ENCODE data around the gene ZNF346.
"Not testable (repeated sequence)": the region's sequence is repeated elsewhere in the genome, so short reads cannot be mapped to it uniquely, and the experiment has no call there.

ZNF346 gene

GRCh38 chr5:177036443-177036842, 13.9 kb downstream of the ZNF346 start:
- H3K27me3 Mint-ChIP-seq = no peaks in the 10 kb centered on the region
- DNase-seq (no peak), ATAC-seq (no peak)
- H3K4me3 Mint-ChIP-seq = no peak overlapping the region
- peaks cover 0 to 3% of the 10 kb centered on the region in 2 donors for H3K9me3 Mint-ChIP-seq
- H3K4me1 Mint-ChIP-seq = peaks cover 23% of the 10 kb centered on the region
- no peak overlapping the region for H3K27ac Mint-ChIP-seq

GRCh38 chr5:177036921-177037320, 14.4 kb downstream of the ZNF346 start:
- Mint-ChIP-seq H3K27ac (no peak overlapping the region), H3K4me1 (peaks cover 23% of the 10 kb centered on the region), H3K27me3 (no peaks in the 10 kb centered on the region), H3K9me3 (no peaks in the 10 kb centered on the region), H3K4me3 (no peak overlapping the region)
- ATAC-seq (no peak), DNase-seq (no peak)

DNA sequence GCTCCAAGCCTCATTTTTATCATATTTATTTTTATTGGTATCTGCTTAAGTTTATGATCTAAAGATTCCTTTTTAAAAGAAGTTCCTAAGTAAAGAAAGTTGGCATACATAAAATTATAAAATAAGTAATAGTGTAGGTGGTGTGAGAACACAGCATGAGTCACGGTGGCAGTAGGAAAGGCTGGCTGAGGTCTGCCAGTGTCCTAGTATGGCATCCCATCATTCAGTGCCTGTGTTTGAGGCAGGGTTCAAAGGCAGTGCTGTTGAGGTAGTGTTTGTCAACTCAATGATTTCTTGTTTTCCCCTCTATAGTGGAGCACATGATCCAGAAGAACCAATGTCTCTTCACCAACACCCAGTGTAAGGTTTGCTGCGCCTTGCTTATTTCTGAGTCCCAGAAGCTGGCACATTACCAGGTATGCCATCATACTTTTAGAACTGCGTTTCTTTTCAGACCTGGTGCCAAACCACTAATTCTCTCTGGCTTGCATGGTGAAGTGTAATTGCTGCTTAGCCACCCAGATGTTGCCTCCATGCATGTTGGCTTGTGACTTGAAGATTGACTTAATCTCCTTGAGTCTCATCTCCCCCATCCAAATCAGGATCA, 18.4 kb downstream of the ZNF346 start:
- Mint-ChIP-seq H3K27ac (no peak overlapping the region), H3K9me3 (no peaks in the 10 kb centered on the region), H3K4me1 (peaks cover 8% of the 10 kb centered on the region), H3K4me3 (no peak overlapping the region), H3K27me3 (no peaks in the 10 kb centered on the region)
- DNase-seq (no peak), ATAC-seq (no peak)

GRCh38 chr5:177041936-177042335, 19.4 kb downstream of the ZNF346 start:
- Mint-ChIP-seq H3K27ac (peak overlapping the region in 1 of 2 donors; percentile 28), H3K4me3 (no peak overlapping the region), H3K9me3 (no peaks in the 10 kb centered on the region), H3K27me3 (no peaks in the 10 kb centered on the region), H3K4me1 (no peaks in the 10 kb centered on the region)
- DNase-seq = no peak
- no peak for ATAC-seq

DNA sequence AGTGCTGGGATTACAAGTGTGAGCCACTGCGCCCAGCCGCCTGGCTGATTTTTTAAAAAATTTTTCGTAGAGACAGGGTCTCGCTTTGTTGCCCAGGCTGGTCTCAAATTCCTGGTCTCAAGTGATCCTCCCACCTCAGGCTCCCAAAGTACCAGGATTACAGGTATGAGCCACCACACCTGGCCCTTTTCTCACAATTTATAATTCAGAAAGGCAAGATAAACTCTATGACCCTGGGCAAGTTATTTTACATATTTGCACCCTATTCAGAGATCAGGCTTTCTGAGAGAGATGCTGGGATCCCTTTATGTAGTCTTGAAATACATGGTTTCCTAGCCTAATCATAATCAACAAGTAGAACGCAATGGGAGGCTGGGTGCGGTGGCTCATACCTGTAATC, 20.6 kb downstream of the ZNF346 start:
- Mint-ChIP-seq H3K27ac (no peak overlapping the region), H3K4me3 (no peak overlapping the region)

GRCh38 chr5:177043958-177044357, 21.5 kb downstream of the ZNF346 start:
- ATAC-seq (no peak), DNase-seq (no peak)
- Mint-ChIP-seq H3K9me3 (no peaks in the 10 kb centered on the region), H3K27me3 (no peaks in the 10 kb centered on the region), H3K27ac (peak overlapping the region in 1 of 2 donors; percentile 80), H3K4me3 (no peak overlapping the region), H3K4me1 (no peaks in the 10 kb centered on the region)

More for the DNA sequence above, 20.6 kb downstream of the ZNF346 start:
- DNase-seq = no peak
- ATAC-seq = no peak
- H3K9me3 Mint-ChIP-seq = no peaks in the 10 kb centered on the region
- H3K27me3 Mint-ChIP-seq = no peaks in the 10 kb centered on the region
- H3K4me1 Mint-ChIP-seq = no peaks in the 10 kb centered on the region

GRCh38 chr5:177044641-177045040, 22.1 kb downstream of the ZNF346 start:
- Mint-ChIP-seq H3K9me3 (no peaks in the 10 kb centered on the region), H3K27me3 (no peaks in the 10 kb centered on the region), H3K4me3 (no peak overlapping the region), H3K27ac (peak overlapping the region in 1 of 2 donors; percentile 2), H3K4me1 (no peaks in the 10 kb centered on the region)
- ATAC-seq (no peak), DNase-seq (no peak)

- DNase-seq (no peak), ATAC-seq (no peak)
- no peak overlapping the region for H3K4me3 Mint-ChIP-seq
- no peaks in the 10 kb centered on the region for H3K4me1 Mint-ChIP-seq
- H3K27ac Mint-ChIP-seq = no peak overlapping the region
- no peaks in the 10 kb centered on the region for H3K27me3 Mint-ChIP-seq
- no peaks in the 10 kb centered on the region for H3K9me3 Mint-ChIP-seq
Observed at GRCh38 chr5:177045631-177046030, 23.1 kb downstream of the ZNF346 start.

- not testable (repeated sequence) for H3K27me3 Mint-ChIP-seq, H3K4me3 Mint-ChIP-seq, DNase-seq, H3K9me3 Mint-ChIP-seq, ATAC-seq, H3K4me1 Mint-ChIP-seq, H3K27ac Mint-ChIP-seq
Observed at GRCh38 chr5:177048531-177048930, 26.0 kb downstream of the ZNF346 start.

DNA sequence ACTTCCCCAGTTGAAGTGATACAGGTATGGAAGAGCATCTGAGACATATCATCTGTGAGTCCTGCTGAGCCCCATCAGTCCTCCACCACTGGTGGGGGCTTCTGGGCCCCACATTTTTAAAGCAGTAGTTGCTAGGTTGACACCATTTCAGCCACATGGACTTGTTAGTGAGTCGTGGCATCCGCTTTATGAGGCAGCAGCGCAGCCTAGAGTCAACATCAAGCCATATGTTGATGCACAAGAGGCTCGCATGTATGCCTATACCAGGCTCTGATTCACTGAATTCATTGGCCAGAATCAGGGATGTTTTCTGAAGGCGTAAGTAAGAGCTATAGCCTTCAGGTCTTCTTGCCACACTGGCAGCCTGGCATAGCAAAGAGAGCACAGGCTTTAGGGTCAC, 26.8 kb downstream of the ZNF346 start:
- no peak overlapping the region for H3K4me3 Mint-ChIP-seq
- H3K27me3 Mint-ChIP-seq = no peaks in the 10 kb centered on the region
- no peaks in the 10 kb centered on the region for H3K4me1 Mint-ChIP-seq
- DNase-seq = no peak
- ATAC-seq = no peak
- H3K27ac Mint-ChIP-seq = no peak overlapping the region
- H3K9me3 Mint-ChIP-seq = no peaks in the 10 kb centered on the region

- Mint-ChIP-seq H3K27ac (no peak overlapping the region), H3K27me3 (no peaks in the 10 kb centered on the region), H3K4me3 (no peak overlapping the region), H3K9me3 (no peaks in the 10 kb centered on the region), H3K4me1 (no peaks in the 10 kb centered on the region)
- no peak for ATAC-seq
- DNase-seq = no peak
Observed at GRCh38 chr5:177064500-177065277, 42.2 kb downstream of the ZNF346 start.

DNA sequence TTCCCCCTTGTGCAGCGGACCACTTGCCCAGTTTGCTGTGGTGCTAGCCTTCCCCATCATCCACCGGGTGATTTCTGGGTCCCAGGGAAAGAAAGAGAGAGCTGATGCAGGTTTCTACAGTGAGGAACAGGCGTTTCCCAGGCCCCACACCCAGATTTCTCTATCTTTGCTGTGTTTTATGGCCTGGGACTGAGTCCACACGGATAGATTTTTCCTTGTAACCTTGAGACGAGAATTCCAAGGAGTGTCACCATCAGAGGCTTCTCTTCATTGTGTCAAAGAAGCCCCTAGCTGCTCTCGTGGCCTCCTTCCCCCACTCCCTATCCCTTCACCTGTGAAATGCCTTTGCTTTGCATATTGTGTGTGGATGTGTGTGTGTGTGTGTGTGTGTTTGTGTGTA, 43.0 kb downstream of the ZNF346 start:
- Mint-ChIP-seq H3K27me3 (no peaks in the 10 kb centered on the region), H3K27ac (no peak overlapping the region), H3K4me1 (no peaks in the 10 kb centered on the region), H3K9me3 (no peaks in the 10 kb centered on the region), H3K4me3 (no peak overlapping the region)
- no peak for ATAC-seq
- DNase-seq = no peak

DNA sequence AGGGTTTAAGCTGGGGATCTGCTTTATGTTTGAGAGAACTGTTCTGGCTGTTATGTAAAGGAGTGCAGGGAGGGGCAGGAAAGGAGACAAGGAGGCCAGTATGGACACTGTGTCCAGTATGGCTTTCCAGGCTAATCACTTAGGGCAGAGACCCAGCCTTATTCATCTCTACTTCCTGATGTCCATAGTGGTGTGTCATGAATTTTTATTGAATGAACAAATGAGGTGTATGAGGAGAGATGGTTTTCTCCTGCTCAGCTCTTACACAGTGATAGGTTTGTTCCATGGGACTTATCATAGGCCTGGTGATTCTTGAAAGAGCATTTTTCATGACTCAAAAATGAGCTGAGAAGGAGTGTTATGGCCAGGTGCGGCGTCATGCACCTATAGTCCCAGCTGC, 43.7 kb downstream of the ZNF346 start:
- Mint-ChIP-seq H3K9me3 (no peaks in the 10 kb centered on the region), H3K4me3 (no peak overlapping the region), H3K4me1 (no peaks in the 10 kb centered on the region), H3K27ac (peak overlapping the region in 1 of 2 donors; percentile 23), H3K27me3 (no peaks in the 10 kb centered on the region)
- no peak for ATAC-seq
- DNase-seq = no peak

DNA sequence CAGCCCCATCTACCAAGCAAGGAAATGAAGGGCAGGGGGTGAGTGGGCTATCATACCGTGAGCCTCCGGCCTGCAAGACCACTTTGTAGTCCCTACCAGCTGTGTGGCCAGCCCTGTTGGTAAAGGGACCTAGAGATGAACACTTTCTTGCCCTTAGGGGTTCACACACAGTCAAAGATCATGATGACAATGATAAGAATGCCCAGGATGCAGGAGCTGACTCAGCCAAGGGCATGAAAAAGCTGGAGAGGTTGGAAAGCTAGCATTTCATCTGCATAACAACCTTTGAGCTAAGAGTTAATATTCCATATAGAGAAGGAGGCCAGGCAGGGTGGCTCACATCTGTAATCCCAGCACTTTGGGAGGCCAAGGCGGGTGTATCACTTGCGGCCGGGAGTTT, 45.0 kb downstream of the ZNF346 start:
- H3K4me1 Mint-ChIP-seq = peaks cover 6% of the 10 kb centered on the region
- H3K9me3 Mint-ChIP-seq = no peaks in the 10 kb centered on the region
- H3K27ac Mint-ChIP-seq = no peak overlapping the region
- ATAC-seq (no peak), DNase-seq (no peak)
- H3K4me3 Mint-ChIP-seq = no peak overlapping the region
- H3K27me3 Mint-ChIP-seq = no peaks in the 10 kb centered on the region

DNA sequence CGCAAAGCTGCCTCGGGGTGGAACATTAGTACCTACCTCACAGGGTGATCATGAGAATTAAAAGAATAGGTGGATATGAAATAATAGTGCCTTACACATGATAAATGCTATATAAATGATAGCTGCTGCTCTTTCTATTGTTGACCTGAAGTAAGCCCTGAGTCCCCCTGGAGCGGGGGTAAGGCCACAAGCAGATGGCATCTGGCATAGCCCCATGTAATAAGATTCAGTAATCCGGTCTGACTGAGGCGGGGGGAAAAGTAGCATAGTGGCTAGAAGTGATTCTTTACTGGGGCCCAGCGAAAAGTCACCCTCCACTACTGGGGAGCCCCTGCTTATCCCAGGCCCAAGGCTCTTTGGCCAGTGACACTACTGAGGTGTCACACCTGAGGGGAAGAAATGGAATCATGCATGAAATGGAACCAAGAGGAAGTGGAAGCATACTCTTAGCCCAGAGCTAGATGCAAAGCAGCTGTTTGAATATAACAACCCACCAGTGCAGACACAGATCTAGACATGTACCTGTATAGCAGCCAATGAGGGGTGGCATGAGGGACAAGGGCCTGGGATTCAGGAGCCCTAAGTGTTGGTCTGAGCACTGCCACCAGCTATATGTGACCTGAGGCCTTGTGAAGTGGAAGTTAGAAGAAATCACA, 48.2 kb downstream of the ZNF346 start:
- H3K9me3 Mint-ChIP-seq = no peaks in the 10 kb centered on the region
- peak overlapping the region in 1 of 2 donors; percentile 55 for H3K27ac Mint-ChIP-seq
- peaks cover 6% of the 10 kb centered on the region for H3K4me1 Mint-ChIP-seq
- H3K4me3 Mint-ChIP-seq = no peak overlapping the region
- DNase-seq = no peak
- no peaks in the 10 kb centered on the region for H3K27me3 Mint-ChIP-seq
- no peak for ATAC-seq

DNA sequence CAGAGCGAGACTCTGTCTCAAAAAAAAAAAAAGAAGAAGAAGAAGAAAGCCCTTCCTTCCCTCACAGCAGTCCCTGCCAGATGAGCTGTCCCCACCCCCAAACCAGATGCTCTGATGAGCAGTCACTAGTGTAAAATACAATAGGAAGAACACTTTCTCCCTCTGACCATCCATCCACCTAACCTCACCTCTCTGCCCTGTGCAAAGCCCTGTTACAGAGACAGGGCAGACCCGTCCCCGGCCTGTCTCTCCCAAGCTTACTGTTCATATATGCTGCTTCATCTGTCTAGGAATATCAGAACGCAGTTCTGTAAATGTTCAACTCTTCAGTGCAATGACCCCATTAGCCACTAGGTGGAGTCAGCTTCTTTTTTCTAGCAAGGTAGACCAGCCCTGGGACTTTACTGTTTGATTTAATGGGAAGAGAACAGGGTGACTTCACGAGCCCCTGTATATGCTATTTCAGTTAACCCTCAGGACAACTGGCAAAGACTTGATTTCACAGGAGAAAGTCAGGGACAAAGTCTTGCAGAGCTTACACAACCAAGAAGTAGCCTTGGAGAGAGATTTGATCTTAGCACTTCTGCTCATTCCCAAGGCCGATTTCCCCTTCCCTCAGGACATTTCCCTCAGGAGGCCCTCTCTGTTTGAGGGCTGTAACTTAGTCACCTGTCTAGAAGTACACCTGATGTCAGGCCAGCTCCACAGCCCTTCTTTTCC, 49.3 kb downstream of the ZNF346 start:
- H3K27ac Mint-ChIP-seq = no peak overlapping the region
- no peak overlapping the region for H3K4me3 Mint-ChIP-seq

More for the DNA sequence above, 49.3 kb downstream of the ZNF346 start:
- no peaks in the 10 kb centered on the region for H3K27me3 Mint-ChIP-seq
- no peaks in the 10 kb centered on the region for H3K9me3 Mint-ChIP-seq
- ATAC-seq (peak; percentile 74), DNase-seq (peak; percentile 48 to 49)
- H3K4me1 Mint-ChIP-seq = peaks cover 6% of the 10 kb centered on the region

Measured in stimulated activated naive CD8-positive, alpha-beta T cell treated with anti-CD3 and anti-CD28 coated beads, Interleukin-15, amount 100 ng/mL, for 72 hours (primary cell).